Sigmoid colon (tissue), 4 donors: ENCODE data around the gene OR52H1.

Experiments
- CTCF ChIP-seq, 4 experiments: fragments of 450-650 bp in 3 of 4; fragments of 200-600 bp in 1 of 4; IDR thresholded peaks; one replicate each; pipeline ENCODE4 v1.5.1; 2016 to 2019; ENCODE audit warnings: antibody characterized with exemption in 4 of 4, mild to moderate bottlenecking in 3 of 4, moderate library complexity in 2 of 4
- POLR2AphosphoS5 ChIP-seq, 4 donors: sonication (generic); formaldehyde crosslinking; IDR thresholded peaks; one replicate each; pipeline ENCODE4 v1.6.1; 2017; ENCODE audit warnings: antibody characterized with exemption in 4 of 4

DNA sequence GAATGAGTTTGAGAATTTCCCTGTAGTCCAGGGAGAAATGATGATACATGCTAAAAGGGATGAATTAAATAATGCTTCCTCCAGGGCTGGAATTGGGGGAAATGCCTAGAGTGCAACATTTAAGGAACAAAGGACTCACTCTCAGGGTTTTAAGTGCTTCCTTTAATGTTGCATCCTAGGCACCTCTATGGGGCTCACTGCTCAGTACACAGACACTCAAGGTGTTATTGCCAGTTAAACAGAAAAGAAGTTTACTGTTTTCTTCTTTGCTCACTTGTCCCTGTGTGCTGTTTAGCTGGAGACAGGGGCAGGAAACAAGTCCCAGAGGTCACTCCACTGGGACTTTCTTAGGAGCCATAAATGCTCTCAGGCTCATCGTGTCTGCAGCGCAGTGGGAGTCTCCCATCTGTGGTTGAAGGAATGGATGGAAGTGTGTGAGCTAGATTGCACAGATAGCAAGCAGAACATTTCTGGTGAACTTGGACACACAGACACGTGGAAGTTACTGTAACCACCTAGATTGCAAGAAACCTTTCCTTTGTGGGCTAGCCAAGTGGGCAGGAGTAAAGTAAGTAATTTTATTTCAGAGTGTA is 8.4 kb upstream of the OR52H1 start:
- TF ChIP-seq CTCF (IDR thresholded peaks at IDR 0.05) (no peak), POLR2AphosphoS5 (IDR thresholded peaks at IDR 0.05) (no peak)
